ENCODE results near the gene RASAL2. TPM values are rescaled to one million over a fixed set of nuclear protein-coding genes. Genes with fewer than 3 reads are reported as not detected.

Gene RASAL2
- total and polyA plus RNA-seq, 9 of the 15 experiments (the other 6 are each of a cell fraction or from before 2014, with no cell fraction given), result 0.13 to 1.0 (median 0.62) TPM

DNA sequence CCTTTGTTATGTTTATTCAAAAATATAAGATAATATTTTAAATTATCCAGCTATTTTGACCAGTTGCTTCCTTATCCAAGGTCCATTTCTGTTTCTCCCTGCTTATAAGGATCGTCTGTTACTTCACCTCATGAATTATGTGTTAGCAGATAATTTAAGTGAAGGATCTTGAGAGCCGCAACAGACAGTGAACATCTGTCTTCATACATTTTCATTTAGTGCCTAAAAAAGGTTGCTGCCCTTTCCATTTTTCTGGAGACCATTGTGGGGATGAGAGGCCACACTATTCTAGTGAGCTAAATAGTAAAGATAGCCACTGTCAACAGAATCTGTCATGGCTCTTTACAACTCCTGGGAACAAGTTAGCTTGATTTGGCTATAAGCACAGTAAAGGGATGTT is 248.8 kb downstream of the RASAL2 start (continued):
- TF ChIP-seq ZBTB40 (IDR thresholded peaks at IDR 0.05), result no peak
- TF ChIP-seq ZBTB40 (CRISPR knock-in tag; IDR thresholded peaks at IDR 0.05), result no peak
- no peak for TF ChIP-seq NR1H2 (CRISPR knock-in tag; IDR thresholded peaks at IDR 0.05)
- TF ChIP-seq ETV5 (CRISPR knock-in tag; IDR thresholded peaks at IDR 0.05; ENCODE audit: low read depth), result no peak
- TF ChIP-seq ZC3H11A (IDR thresholded peaks at IDR 0.05; ENCODE audit: low read depth, low read length), result no peak
- TF ChIP-seq DIDO1 (tag; IDR thresholded peaks at IDR 0.05; ENCODE audit: low read depth), result no peak
- TF ChIP-seq SMARCA4 (IDR thresholded peaks at IDR 0.05), result no peak

Data from K562 (cell line).